IgD-negative memory B cell (primary cell): ENCODE results near the gene ARL10. TPM values are rescaled to one million over a fixed set of nuclear protein-coding genes. Genes with fewer than 3 reads are reported as not detected.

Source experiments
- H3K27ac Mint-ChIP-seq, 3 donors: one replicate each; pipeline ENCODE4 v1.8.0; 2020 to 2022; ENCODE audit warnings: mild to moderate bottlenecking in 3 of 3, mixed read lengths in 3 of 3, moderate library complexity in 1 of 3
- H3K27me3 Mint-ChIP-seq: one replicate; pipeline ENCODE4 v1.8.0; 2021; ENCODE audit warnings: mixed read lengths
- H3K36me3 Mint-ChIP-seq: one replicate; pipeline ENCODE4 v1.8.0; 2020; ENCODE audit warnings: mild to moderate bottlenecking, mixed read lengths
- H3K4me1 Mint-ChIP-seq, 3 donors: one replicate each; pipeline ENCODE4 v1.8.0; 2020 to 2022; ENCODE audit warnings: mixed read lengths in 3 of 3, mild to moderate bottlenecking in 1 of 3
- H3K4me3 Mint-ChIP-seq, 4 donors: one replicate each; pipeline ENCODE4 v1.8.0; 2020 to 2022; ENCODE audit warnings: mild to moderate bottlenecking in 4 of 4, mixed read lengths in 4 of 4, moderate library complexity in 3 of 4
- H3K9me3 Mint-ChIP-seq, 3 donors: one replicate each; pipeline ENCODE4 v1.8.0; 2020 to 2021; ENCODE audit warnings: mixed read lengths in 3 of 3, mild to moderate bottlenecking in 1 of 3
- polyA plus RNA-seq: library from polyadenylated mRNA; unstranded; fragments of 300-500 nt; fragmentation: Illumina TruSeq; gene quantifications from one replicate; pipeline ENCODE4 v1.2.3, GENCODE V29; 2021

ARL10 gene
- polyA plus RNA-seq, 1 donor from 2014 or later, result 1.3 TPM

DNA sequence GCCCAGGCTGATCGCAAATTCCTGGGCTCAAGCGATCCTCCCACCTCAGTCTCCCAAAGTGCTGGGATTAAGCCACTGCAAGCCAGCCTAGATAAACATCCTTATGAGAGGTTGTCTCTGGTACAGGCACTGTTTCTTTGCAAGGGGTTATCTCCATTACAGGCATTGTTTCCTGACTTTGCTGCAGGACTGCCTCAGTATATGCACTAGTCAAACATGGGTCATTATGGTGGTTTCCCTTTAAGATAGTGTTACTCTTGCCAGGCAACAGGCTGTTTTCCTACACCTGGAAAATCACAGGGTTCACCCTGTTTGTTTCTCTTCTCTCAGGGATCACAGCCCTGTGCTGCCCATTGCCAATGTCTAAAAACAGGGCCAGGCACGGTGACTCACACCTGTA, 58.9 kb downstream of the ARL10 start:
- Mint-ChIP-seq H3K36me3 (peaks cover 7% of the 10 kb centered on the region), H3K27ac (no peak overlapping the region), H3K4me3 (no peak overlapping the region), H3K4me1 (no peaks in the 10 kb centered on the region), H3K9me3 (peaks cover 0 to 3% (median 0%) of the 10 kb centered on the region in 3 donors), H3K27me3 (peaks cover 9% of the 10 kb centered on the region)

DNA sequence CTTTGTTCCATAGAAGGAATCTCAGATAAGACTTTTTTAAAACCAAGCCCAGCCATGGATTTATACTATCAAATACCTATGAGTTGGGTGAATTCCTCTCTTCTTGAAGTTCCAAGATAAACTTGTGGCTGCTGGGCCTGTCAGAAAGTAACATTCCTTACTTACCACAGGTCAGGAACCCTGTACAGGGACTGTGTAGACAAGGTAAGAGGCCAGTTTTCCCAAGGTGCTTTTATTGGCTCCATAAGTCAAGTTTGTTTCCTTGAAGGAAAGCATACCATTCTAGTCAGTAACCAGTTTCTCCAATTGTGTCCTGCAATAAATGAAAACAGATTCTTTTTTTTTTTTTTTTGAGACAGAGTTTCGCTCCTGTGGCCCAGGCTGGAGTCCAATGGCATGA, 59.9 kb downstream of the ARL10 start:
- Mint-ChIP-seq H3K9me3 (peaks cover 0 to 3% (median 0%) of the 10 kb centered on the region in 3 donors), H3K4me3 (no peak overlapping the region), H3K4me1 (no peaks in the 10 kb centered on the region), H3K27ac (no peak overlapping the region), H3K27me3 (peaks cover 8% of the 10 kb centered on the region), H3K36me3 (peaks cover 7% of the 10 kb centered on the region)

DNA sequence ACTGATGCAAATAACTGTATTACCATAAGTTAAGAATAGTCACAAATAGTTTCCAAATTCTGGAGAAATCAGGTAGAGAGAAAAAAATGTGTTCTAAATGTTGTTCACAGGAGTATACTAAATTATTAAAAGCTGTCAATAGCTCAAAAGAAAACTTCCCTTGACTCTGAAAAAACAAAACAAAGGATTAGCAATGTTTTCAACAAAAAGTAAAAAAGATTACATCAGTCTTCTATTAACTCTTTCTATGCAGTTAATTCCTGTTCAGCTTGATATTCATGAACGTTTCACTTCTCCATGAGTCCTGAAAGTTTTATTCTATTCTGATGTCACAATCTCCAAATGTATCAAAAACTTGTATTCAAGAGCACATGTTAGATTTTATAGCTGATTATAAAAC, 60.5 kb downstream of the ARL10 start:
- peaks cover 0 to 3% (median 0%) of the 10 kb centered on the region in 3 donors for H3K9me3 Mint-ChIP-seq
- peaks cover 3% of the 10 kb centered on the region for H3K27me3 Mint-ChIP-seq
- H3K4me3 Mint-ChIP-seq, result peak overlapping the region in 1 of 4 donors; percentile 66
- peak overlapping the region in 1 of 3 donors; percentile 23 for H3K27ac Mint-ChIP-seq
- peaks cover 9% of the 10 kb centered on the region for H3K36me3 Mint-ChIP-seq
- H3K4me1 Mint-ChIP-seq, result peaks cover 0 to 3% (median 0%) of the 10 kb centered on the region in 3 donors

DNA sequence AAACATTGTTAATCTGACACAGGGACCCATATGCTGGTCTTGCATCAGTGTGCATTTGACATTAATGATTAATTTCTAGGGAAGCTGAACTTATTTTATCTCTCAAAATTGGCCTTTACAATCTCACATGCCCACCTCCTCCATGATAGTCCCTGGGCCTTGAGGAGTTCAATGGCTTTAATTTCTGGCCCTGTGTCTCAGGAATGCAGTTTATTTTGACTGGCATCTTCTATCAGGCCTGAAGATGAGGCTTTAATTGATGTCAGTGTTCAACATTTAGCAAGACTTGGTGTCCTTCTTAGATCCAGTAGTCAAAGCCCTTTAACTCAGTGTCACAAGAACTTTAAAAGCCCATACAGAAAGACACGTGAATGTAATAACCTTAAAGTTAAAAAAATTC, 61.6 kb downstream of the ARL10 start:
- H3K27me3 Mint-ChIP-seq, result peaks cover 3% of the 10 kb centered on the region
- H3K27ac Mint-ChIP-seq, result no peak overlapping the region
- H3K4me3 Mint-ChIP-seq, result no peak overlapping the region
- H3K4me1 Mint-ChIP-seq, result peaks cover 0 to 3% (median 0%) of the 10 kb centered on the region in 3 donors
- H3K9me3 Mint-ChIP-seq, result peaks cover 0 to 3% (median 0%) of the 10 kb centered on the region in 3 donors
- H3K36me3 Mint-ChIP-seq, result peaks cover 3% of the 10 kb centered on the region

DNA sequence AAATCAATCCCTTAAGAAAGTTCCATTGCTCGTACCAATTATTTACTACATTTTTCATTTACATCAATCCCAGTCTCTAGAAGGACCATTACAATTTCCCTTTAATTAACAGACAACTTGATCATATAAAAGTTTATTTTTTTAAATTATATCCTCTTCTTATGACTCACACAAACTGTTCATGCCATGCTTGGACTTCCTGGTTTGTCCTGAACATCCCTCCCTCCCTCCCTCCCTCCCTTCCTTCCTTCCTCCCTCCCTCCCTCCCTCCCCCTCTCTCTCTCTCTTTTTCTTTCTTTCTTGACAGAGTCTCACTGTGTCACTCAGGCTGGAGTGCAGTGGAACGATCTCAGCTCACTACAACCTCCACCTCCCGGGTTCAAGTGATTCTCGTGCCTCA, 62.7 kb downstream of the ARL10 start:
- H3K27me3 Mint-ChIP-seq, result peaks cover 7% of the 10 kb centered on the region
- H3K36me3 Mint-ChIP-seq, result peaks cover 3% of the 10 kb centered on the region
- H3K4me3 Mint-ChIP-seq, result no peak overlapping the region
- H3K4me1 Mint-ChIP-seq, result peaks cover 0 to 3% (median 0%) of the 10 kb centered on the region in 3 donors
- H3K9me3 Mint-ChIP-seq, result peaks cover 0 to 7% (median 0%) of the 10 kb centered on the region in 3 donors
- no peak overlapping the region for H3K27ac Mint-ChIP-seq

DNA sequence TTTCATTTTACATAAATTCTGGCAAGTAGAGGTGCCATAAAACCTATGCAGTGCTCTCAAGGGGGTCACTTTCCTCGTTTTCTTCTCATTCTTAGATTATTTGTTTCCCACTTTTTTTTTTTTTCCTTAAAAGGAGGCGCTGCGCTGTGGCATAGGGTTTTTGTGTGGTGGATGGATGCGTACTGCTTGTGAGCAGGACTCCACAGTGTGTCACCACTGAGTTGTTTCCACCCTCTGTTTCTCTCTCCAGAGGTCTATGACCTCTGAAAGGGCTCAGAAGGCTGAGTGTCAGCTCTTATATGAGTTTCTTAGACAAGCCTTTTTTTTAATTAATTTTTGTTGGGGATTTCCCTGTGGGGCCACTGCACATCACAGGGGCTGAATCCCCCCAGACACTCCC, 64.7 kb downstream of the ARL10 start:
- H3K9me3 Mint-ChIP-seq, result peaks cover 0 to 7% (median 0%) of the 10 kb centered on the region in 3 donors
- no peak overlapping the region for H3K27ac Mint-ChIP-seq
- no peak overlapping the region for H3K4me3 Mint-ChIP-seq
- peaks cover 0 to 3% (median 0%) of the 10 kb centered on the region in 3 donors for H3K4me1 Mint-ChIP-seq
- peaks cover 5% of the 10 kb centered on the region for H3K27me3 Mint-ChIP-seq
- H3K36me3 Mint-ChIP-seq, result peaks cover 3% of the 10 kb centered on the region

Other genes with a start within 250 kb of the ARL10 start
- 13.7 TPM for gene SIMC1, start 127.1 kb upstream of the ARL10 start, polyA plus RNA-seq
- gene KIAA1191, start 3.7 kb upstream of the ARL10 start, polyA plus RNA-seq, result 45.2 TPM
- 38.1 TPM for gene NOP16, start 23.1 kb downstream of the ARL10 start, polyA plus RNA-seq
- gene HIGD2A, start 23.3 kb downstream of the ARL10 start, polyA plus RNA-seq, result 242 TPM
- 54.1 TPM for gene CLTB, start 51.1 kb downstream of the ARL10 start, polyA plus RNA-seq
- gene FAF2, start 82.9 kb downstream of the ARL10 start, polyA plus RNA-seq, result 11.1 TPM
- 6.0 TPM for gene RNF44, start 171.9 kb downstream of the ARL10 start, polyA plus RNA-seq
- gene CDHR2, start 183.9 kb downstream of the ARL10 start, polyA plus RNA-seq, result not detected
- gene GPRIN1, start 244.7 kb downstream of the ARL10 start, polyA plus RNA-seq, result 0.35 TPM